ENCODE data around the gene WDR54.
"Not testable (repeated sequence)": the region's sequence is repeated elsewhere in the genome, so short reads cannot be mapped to it uniquely, and the experiment has no call there.

WDR54 gene

DNA sequence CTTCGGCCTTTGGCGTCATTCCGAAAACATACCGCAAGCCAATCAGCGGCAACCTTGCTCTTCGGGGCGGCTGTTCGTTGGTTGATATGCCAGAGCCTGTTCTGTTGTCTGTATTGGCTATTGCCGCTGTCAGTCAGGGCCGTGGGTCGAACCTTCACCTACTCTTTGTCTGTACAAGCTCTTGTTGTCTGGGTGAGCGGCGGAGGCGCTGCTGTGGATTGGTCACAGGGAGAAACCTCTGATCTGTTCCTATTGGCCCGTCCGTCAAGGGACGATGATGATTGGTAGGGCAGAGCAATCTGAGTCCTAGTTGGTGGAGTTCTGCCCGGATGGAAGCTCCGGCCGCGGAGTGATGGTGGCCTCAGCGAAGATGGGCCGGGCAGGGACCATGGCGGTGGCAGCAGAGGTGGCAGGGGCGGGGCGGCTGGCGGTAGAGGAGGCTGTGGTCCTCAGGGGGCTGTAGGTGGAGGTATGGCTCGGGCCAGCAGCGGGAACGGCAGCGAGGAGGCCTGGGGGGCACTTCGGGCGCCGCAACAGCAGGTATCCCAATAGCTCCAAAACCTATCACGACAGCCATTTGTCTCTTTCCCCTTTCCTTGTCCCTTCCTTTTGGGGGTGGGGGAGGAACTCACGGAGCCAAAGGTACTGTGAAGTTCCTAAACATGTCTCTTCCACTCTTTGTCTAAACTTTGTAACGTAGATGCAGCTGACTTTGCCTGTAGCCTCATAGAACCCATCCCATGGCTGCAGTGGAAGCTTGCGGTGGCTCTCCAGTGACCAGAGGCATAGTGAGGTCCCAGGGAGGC is 36.8 kb downstream of the WDR54 start, which contains the start of gene WBP1:
TSS of gene WBP1 (plus strand) at position 307 of the 806 bp plus-strand sequence. CDS start at position 472, 165 bp downstream.
- peak; percentile 100 for DNase-seq

DNA sequence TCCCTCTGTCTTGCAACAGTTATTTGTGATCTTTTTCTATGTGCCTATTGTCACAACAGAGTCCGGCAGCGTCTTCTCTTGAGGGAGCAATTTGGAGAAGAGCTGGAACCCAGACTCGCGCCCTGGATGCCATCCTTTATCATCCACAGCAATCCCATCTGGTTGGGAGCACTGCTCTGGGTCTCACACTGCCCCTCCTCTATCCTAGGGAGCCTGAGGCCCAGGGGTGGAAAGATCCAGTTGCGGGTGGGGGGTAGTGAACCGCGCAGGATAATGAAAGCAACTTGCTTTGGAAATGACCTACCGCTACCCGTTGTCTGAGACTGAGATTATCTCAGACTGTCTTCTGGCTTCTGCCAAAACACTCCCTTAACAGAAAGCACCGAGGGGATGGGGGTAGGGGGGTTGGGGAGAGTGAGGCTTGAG is 37.4 kb downstream of the WDR54 start:
- no peak for DNase-seq

DNA sequence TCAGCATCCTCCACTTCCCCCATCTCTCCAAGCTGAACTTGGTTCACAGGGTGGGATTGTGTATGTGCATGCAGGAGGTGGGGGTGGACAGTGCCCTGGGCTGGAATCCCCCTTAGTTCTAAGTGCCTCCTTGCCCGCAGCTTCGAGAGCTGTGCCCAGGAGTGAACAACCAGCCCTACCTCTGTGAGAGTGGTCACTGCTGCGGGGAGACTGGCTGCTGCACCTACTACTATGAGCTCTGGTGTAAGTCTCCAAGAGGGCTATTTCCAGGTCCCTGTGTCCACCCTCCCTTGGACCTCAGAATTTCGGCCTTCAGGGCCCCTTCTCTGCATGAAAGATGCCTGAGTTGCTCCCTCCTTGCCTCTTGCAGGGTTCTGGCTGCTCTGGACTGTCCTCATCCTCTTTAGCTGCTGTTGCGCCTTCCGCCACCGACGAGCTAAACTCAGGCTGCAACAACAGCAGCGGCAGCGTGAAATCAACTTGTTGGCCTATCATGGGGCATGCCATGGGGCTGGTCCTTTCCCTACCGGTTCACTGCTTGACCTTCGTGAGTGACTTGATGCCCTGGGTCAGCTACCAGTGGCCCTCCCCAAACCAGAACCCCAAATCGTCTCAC is 38.1 kb downstream of the WDR54 start:
- DNase-seq: not testable (repeated sequence)

DNA sequence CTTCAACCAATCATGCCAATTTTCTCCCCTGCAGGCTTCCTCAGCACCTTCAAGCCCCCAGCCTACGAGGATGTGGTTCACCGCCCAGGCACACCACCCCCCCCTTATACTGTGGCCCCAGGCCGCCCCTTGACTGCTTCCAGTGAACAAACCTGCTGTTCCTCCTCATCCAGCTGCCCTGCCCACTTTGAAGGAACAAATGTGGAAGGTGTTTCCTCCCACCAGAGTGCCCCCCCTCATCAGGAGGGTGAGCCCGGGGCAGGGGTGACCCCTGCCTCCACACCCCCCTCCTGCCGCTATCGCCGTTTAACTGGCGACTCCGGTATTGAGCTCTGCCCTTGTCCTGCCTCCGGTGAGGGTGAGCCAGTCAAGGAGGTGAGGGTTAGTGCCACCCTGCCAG is 38.7 kb downstream of the WDR54 start:
- not testable (repeated sequence) for DNase-seq

DNA sequence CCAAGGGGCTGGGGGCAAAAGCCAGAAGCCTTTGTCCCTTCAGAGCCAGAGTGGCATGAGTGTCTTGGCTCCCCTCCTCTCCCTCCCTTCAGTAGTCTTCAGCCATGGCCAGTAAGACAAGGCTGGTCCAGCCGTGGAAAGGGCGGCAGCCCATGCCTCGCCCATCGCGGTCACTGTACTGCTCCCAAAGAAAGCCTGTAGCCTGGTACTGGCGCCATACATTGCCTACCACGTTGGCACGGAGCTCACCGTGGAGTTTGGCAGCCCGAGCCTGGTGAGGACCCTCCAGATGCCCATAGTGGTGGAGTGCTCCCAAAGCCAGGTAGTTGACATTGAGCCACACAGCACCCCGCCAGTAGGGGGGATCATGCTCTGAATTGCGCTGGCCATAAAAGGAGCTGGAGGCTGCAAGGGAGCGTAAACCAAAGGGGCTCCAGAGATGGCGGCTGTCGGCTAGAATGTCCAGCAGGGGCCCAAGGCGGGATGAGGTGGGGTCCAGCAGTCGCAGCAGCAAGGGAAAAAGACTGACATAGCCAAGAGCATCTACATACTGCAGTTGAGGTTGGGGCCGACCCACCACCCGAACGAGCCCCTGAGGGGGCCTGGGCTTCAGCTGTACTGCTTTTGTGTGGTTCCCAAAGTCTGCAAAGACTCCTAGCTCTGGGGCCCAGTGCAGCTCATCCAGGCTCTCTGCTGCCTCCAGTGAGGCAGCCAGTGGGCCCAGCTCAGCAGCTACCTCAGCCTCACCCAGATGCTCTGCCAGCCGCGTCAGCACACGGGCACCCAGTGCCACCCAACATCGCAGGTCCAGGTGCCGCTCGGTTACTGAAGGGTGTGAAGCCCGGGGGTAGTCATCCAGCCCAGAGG is 39.9 kb downstream of the WDR54 start:
- DNase-seq: no peak

DNA sequence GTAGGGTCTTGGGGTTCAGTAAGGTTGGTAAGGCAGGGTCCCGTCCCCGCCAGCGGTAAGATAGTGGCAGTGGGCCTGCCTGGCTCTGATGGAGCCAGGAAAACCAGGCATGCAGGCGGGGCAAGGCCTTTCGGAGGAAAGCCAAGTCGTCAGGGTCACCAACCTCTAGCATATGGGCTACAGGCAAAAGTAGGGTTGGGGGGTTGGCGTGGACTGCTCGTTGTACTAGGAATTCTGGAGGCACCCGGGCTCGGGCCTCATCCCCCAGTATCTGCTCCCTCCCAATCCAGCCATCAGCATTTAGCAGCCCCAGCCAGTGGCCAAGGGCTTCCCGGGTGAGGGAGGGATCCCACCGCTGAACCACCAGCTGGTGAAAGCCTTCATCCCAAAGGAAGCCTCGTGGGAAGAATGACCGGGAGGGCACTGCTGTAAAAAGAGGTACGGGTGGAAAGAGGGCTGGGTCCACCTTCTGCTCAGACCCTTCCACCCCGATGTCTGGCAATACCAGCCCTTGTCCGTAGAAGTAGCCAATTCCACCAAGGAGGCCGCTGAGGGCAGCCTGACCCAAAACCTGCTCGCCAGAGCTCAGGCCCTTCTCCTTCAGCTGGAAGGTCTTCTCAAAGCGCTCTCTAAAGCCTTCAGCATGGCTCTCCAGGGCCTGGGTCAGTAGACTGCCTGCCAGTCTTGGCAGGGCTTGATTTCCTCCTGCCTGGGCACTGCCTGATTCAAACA is 40.7 kb downstream of the WDR54 start:
- DNase-seq: no peak

DNA sequence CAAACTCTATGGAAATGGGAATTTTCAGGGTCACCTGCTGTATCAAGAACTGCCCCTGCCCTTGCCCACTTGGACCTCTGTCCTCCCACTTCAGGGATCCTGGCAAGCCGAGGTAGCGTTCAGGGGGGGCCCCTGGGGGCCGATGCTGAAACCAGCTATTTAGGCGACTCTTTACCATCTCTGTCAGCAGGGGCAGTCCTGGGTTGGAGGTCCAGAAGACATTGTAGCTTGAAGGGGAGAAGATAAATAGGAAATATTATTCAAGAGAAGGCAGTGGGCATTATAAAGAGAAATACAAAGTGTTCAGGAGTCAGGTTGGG is 41.2 kb downstream of the WDR54 start:
- DNase-seq: no peak

DNA sequence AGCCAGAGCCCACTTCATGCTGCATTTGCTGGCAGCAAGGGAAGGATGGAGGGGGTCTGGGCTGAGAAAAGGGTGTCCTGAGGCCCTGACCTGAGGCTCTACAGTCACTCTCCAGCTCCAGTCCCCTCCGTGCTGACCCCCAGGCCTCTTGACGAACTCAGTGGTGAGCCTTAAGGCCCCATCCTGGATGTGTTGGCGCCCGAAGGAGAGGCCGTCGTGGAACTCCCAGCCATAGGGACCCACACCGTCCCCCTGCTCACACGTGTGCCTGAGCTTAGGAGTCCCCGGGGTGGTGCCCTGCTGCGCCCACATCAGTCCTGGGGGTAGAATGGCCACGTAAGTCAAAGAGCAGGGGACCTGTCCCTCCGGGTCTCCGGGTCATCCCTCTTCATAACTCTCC is 42.9 kb downstream of the WDR54 start:
- DNase-seq: no peak

DNA sequence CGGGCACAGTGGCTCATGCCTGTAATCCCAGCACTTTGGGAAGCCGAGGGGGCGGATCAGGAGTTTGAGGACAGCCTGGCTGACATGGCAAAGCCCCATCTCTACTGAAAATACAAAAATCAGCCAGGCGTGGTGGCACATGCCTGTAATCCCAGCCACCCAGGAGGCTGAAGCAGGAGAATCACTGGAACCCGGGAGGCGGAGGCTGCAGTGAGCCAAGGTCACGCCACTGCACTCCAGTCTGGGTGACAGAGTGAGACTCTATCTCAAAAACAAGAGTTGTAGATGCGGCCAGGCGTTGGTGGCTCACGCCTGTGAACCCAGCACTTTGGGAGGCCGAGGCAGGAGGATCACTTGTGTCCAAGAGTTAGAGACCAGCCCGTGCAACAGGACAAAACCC is 49.2 kb downstream of the WDR54 start:
- not testable (repeated sequence) for DNase-seq

DNA sequence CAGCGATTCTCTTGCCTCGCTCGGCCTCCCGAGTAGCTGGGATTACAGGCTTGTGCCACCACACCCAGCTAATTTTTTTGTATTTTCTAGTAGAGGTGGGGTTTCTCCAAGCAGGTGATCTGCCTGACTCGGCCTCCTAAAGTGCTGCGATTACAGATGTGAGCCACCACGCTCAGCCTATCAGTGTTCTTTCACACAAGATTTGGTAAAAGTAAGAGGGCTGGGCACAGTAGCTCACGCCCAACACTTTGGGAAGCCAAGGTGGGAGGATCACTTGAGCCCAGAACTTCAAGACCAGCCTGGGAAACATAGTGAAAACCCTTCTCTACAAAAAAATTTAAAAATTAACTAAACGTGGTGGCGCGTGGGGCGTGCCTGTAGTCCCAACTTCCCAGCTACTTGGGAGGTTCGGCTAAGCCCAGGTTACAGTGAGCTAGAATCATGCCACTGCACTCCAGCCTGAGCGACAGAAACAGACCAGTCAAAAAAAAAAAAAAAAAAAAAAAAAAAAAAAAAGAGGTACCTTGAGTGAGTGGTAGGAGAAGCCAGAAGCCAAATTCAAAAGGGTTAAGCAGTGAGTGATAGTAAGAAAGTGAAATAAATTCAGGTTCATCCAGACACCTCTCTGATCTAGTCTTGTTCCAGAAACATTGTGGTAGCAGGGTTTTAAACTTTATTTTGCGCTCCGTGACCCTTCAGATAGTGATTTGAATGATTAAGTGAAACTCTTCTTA is 50.0 kb downstream of the WDR54 start:
- no peak for DNase-seq

DNA sequence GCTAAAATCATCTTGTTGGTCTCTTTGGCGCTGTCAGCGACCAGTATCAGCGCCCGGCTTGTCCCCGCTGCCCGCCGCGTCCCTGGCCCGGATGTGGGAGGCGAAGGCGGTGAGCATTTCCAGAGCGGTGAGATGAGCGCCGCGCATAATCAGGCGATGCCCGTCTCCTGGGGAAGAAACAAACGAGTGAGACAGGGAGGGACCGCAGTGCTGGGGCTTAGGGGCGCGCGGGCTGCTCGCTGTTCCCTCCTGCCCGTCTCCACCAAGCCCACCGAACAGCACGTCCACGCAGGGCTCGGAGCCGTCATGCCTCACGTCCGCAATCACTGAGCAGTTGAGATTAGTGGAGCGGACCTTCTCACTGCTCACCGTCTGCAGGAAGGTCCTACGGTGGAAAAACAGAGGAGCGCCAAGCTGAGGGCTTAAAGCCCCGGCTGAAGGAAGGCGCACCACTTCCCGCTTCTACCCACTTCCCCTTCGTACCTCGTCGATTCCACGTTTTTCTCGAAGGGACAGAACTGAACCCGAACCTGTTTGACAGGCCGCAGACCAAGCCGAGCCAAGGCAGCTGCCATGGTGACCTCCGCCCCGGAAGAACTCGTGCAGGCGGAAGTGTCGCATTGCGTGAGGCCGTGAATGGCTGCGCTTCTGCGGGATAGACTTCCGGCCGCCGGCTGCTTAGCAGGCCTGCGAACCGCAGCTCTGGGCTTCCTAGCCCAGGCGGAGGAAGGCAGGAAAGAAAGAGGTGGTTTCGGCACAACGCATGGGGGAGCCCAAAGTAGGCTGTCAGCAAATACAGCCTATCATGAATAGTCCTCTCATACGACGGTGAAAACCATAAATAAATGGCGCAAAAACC is 50.8 kb downstream of the WDR54 start, which contains the start of gene MRPL53:
TSS of gene MRPL53 (minus strand) at position 595 of the 859 bp plus-strand sequence. CDS start at position 575, 20 bp downstream.
- DNase-seq: peak; percentile 72

DNA sequence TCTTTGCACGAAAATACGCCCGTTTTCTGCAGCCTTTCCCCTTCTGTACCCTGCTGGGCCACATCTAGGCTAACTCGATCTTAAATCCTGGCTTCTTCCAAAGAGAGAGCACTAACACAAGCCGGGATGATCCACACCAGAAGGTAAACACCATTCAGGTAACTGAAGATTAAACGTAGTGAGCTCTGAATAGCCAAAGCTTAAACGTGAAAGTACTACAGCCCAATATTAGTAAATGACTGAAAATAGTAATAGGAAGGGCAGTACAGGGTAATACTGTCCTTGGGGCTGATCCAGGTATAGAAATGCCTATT is 51.4 kb downstream of the WDR54 start:
- no peak for DNase-seq

DNA sequence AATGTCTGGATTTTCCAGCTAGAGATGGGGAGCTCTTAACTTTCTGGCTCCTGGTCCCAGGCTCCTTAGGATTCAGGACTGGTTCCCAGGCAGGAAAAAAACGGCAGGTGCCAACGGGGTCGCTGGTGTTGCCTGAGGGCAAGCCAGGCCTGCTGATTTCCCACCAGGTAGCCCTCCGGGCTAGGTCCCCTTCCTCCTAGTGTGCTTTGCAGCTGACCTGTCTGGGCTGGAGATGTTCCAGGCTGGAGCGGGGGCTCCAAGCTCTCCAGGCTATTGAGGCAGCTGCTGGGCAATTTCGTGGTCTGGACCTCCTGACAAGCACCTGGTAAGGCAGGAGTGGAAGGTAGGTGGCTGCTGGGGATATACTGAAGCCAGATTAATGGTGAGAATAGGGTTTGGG is 53.0 kb downstream of the WDR54 start:
- DNase-seq: no peak

DNA sequence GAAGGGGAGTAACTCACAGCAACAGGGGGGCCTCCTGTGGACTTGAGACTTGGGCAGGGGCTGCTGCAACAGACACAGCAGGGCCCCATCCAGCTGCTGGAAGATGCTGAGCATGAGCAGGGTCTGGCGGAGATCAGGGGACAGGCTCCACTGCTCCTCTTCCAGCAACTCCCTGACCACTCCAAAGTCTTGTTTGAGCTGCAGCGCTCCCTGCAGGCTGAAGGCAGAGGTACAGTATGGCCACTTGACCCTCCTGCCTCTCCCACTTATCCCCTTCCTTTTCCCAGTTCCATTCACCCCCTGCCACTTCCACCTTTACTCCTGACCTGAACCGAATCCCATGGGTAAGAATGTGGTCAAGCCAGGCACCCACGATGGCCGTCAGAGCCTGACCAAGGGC is 53.4 kb downstream of the WDR54 start:
- DNase-seq: no peak

Data from DMS79 (cell line).